ENCODE measurements around the gene PDILT.

Gene PDILT

GRCh38 chr16:20311548-20311947 is 93.0 kb downstream of the PDILT start:
- no peak for TF ChIP-seq CTCF (conservative IDR thresholded peaks at IDR 0.05; ENCODE audit: low read depth, low read length)
- H3K4me3 ChIP-seq (ENCODE audit: low read depth, low read length) = no peak overlapping the region
- no peak for DNase-seq (ENCODE audit: low read depth)

- TF ChIP-seq CTCF (conservative IDR thresholded peaks at IDR 0.05; ENCODE audit: low read depth, low read length) = no peak
- no peak overlapping the region for H3K4me3 ChIP-seq (ENCODE audit: low read depth, low read length)
- DNase-seq (ENCODE audit: low read depth) = no peak
These were observed 93.8 kb downstream of the PDILT start for GRCh38 chr16:20310421-20311395.

GRCh38 chr16:20309786-20310185 is 94.8 kb downstream of the PDILT start:
- no peak for DNase-seq (ENCODE audit: low read depth)
- H3K4me3 ChIP-seq (ENCODE audit: low read depth, low read length) = no peak overlapping the region
- TF ChIP-seq CTCF (conservative IDR thresholded peaks at IDR 0.05; ENCODE audit: low read depth, low read length) = no peak

Measured in choroid plexus epithelial cell (primary cell).